Measurements from ENCODE around the gene OR11A1.

The OR11A1 gene

DNA sequence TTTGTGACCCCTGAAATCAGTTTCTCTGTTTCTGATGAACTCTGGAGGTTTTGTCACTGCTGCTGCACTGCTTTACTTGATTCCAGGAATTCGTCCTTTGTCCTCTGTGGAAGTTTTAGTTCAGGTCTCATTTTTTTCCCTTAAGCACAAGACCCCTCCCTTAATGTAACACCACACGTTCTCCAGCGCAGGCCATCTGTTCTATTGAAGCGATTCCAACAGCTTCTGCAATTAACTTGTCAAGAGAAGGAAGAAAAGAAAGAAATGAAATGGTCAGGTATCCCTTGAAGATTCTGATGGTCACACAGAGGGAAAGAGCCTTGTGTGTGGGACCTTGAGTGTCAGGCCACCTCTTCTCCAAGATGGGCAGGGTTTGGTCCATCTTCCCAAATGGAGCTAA, 38.7 kb upstream of the OR11A1 start:
- Histone ChIP-seq H3K4me3 (ENCODE audit: low read depth in 1 of 5, low read length in 5 of 5) (no peak overlapping the region), H3K9ac (ENCODE audit: low read length in 5 of 5) (no peak overlapping the region), H3K27me3 (ENCODE audit: control insufficient read depth in 5 of 5, insufficient read depth in 4 of 5, low read length in 5 of 5) (peaks cover 0 to 3% (median 0%) of the 10 kb centered on the region in 5 donors), H3K4me1 (ENCODE audit: control insufficient read depth in 5 of 5, insufficient read depth in 5 of 5, low read length in 5 of 5) (no peaks in the 10 kb centered on the region), H3K27ac (ENCODE audit: low read depth, low read length) (no peak overlapping the region), H3K9me3 (ENCODE audit: control insufficient read depth in 5 of 5, low read length in 5 of 5) (no peaks in the 10 kb centered on the region), H3K36me3 (ENCODE audit: control insufficient read depth in 5 of 5, insufficient read depth in 5 of 5, low read length in 5 of 5) (no peaks in the 10 kb centered on the region)

DNA sequence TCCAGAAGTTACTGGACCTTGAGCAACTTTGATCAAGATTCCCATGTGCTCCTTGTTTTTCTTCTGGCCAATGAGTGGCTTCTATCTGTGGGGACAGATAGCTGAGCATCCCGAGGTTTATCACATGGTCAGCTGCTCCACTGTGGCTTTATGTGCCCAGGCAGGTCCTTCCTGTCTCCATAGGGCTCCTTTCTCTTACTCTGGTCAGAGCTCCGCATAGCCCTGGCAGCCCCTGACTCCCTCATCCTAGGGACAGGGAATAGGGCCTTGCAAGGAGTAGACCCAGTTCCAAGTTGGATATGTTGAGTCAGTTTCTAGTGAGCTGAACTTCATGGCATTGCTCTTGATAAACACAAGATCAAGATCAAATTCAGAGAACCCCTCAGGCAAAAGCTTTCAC, 37.3 kb upstream of the OR11A1 start:
- Histone ChIP-seq H3K9me3 (ENCODE audit: control insufficient read depth in 5 of 5, low read length in 5 of 5) (no peaks in the 10 kb centered on the region), H3K4me1 (ENCODE audit: control insufficient read depth in 5 of 5, insufficient read depth in 5 of 5, low read length in 5 of 5) (no peaks in the 10 kb centered on the region), H3K4me3 (ENCODE audit: low read depth in 1 of 5, low read length in 5 of 5) (no peak overlapping the region), H3K9ac (ENCODE audit: low read length in 5 of 5) (no peak overlapping the region), H3K27me3 (ENCODE audit: control insufficient read depth in 5 of 5, insufficient read depth in 4 of 5, low read length in 5 of 5) (no peaks in the 10 kb centered on the region), H3K36me3 (ENCODE audit: control insufficient read depth in 5 of 5, insufficient read depth in 5 of 5, low read length in 5 of 5) (no peaks in the 10 kb centered on the region), H3K27ac (ENCODE audit: low read depth, low read length) (no peak overlapping the region)

DNA sequence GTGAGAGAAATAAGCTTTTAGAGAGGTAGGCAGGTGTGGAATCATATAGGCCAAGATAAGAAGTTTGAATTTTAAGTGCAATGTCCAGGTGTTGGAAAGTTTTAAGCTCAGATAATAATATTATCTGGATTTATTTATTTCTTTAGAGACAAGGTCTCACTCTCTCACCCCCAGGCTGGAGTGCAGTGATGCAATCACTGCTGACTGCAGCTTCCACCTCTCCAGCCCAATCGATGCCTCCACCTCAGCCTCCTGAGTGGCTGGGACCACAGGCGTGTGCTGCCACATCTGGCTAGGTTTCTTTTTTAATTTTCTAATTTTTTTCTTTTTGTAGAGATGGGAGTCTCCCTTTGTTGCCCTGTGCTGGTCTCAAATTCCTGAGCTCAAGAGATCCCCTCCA, 36.4 kb upstream of the OR11A1 start:
- H3K9ac ChIP-seq (ENCODE audit: low read length in 5 of 5), result no peak overlapping the region
- no peaks in the 10 kb centered on the region for H3K27me3 ChIP-seq (ENCODE audit: control insufficient read depth in 5 of 5, insufficient read depth in 4 of 5, low read length in 5 of 5)
- no peak overlapping the region for H3K4me3 ChIP-seq (ENCODE audit: low read depth in 1 of 5, low read length in 5 of 5)
- no peak overlapping the region for H3K27ac ChIP-seq (ENCODE audit: low read depth, low read length)
- no peaks in the 10 kb centered on the region for H3K9me3 ChIP-seq (ENCODE audit: control insufficient read depth in 5 of 5, low read length in 5 of 5)
- no peaks in the 10 kb centered on the region for H3K36me3 ChIP-seq (ENCODE audit: control insufficient read depth in 5 of 5, insufficient read depth in 5 of 5, low read length in 5 of 5)
- no peaks in the 10 kb centered on the region for H3K4me1 ChIP-seq (ENCODE audit: control insufficient read depth in 5 of 5, insufficient read depth in 5 of 5, low read length in 5 of 5)

DNA sequence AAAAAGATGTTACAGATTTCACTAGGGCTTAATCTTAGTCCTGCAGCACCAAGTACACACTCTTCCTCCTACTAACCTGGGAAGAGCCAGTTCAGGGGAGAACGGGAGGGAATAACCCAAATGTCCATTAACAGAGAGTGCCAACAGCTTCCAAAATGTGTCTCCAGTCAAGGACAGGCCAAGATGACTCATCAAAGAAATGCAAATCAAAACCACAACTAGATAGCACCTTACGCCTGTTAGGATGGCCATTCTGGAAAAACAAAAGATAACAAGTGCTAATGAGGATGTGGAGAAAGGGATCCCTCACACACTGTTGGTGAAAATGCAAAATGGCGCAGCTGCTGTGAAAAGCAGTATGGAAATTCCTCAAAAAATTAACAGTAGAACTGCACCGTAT, 34.7 kb upstream of the OR11A1 start:
- no peaks in the 10 kb centered on the region for H3K9me3 ChIP-seq (ENCODE audit: control insufficient read depth in 5 of 5, low read length in 5 of 5)
- H3K27ac ChIP-seq (ENCODE audit: low read depth, low read length), result no peak overlapping the region
- H3K9ac ChIP-seq (ENCODE audit: low read length in 5 of 5), result no peak overlapping the region
- no peaks in the 10 kb centered on the region for H3K36me3 ChIP-seq (ENCODE audit: control insufficient read depth in 5 of 5, insufficient read depth in 5 of 5, low read length in 5 of 5)
- peaks cover 0 to 2% (median 0%) of the 10 kb centered on the region in 5 donors for H3K27me3 ChIP-seq (ENCODE audit: control insufficient read depth in 5 of 5, insufficient read depth in 4 of 5, low read length in 5 of 5)
- H3K4me3 ChIP-seq (ENCODE audit: low read depth in 1 of 5, low read length in 5 of 5), result no peak overlapping the region
- H3K4me1 ChIP-seq (ENCODE audit: control insufficient read depth in 5 of 5, insufficient read depth in 5 of 5, low read length in 5 of 5), result no peaks in the 10 kb centered on the region

DNA sequence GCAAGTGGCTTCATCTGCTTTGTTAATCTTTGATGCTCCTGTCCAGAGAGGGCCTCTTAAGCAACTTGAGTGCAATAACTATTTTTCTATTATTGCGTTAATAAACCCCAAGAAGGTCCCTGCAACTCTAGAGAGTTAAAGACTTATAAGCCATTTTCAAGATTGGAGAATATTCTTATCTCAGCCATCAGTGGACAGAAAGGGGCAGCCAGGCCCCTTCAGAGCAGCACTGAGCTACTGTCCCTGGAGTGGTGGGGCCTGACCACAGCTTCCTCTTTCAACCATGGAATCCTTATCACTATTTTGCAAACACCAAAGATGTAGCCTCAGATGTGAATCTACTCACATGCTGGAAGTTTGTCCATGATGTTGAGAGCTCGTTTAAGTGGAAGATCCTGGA, 33.7 kb upstream of the OR11A1 start:
- no peaks in the 10 kb centered on the region for H3K36me3 ChIP-seq (ENCODE audit: control insufficient read depth in 5 of 5, insufficient read depth in 5 of 5, low read length in 5 of 5)
- no peaks in the 10 kb centered on the region for H3K9me3 ChIP-seq (ENCODE audit: control insufficient read depth in 5 of 5, low read length in 5 of 5)
- peaks cover 0 to 2% (median 0%) of the 10 kb centered on the region in 5 donors for H3K27me3 ChIP-seq (ENCODE audit: control insufficient read depth in 5 of 5, insufficient read depth in 4 of 5, low read length in 5 of 5)
- H3K4me3 ChIP-seq (ENCODE audit: low read depth in 1 of 5, low read length in 5 of 5), result no peak overlapping the region
- H3K4me1 ChIP-seq (ENCODE audit: control insufficient read depth in 5 of 5, insufficient read depth in 5 of 5, low read length in 5 of 5), result no peaks in the 10 kb centered on the region
- no peak overlapping the region for H3K9ac ChIP-seq (ENCODE audit: low read length in 5 of 5)
- H3K27ac ChIP-seq (ENCODE audit: low read depth, low read length), result no peak overlapping the region

DNA sequence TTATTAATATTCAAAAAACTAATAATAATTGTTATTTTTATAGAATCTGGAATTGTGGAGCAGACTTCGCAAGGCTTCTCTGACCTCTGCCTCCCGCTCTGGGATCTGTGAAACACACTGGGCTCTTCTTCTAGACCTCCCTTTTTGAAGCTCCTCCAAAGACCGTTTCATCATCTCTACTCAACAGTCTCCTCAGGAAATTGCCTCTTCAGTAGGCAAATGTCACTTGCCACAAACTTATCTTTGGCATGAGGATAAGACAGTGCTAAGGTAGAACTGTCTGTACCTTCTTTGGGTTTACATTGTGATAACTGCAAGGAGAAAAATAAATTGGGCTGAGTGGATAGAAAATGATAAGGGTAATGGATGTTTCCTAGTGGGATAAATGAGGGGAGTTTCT, 33.2 kb upstream of the OR11A1 start:
- H3K9ac ChIP-seq (ENCODE audit: low read length in 5 of 5), result no peak overlapping the region
- no peak overlapping the region for H3K4me3 ChIP-seq (ENCODE audit: low read depth in 1 of 5, low read length in 5 of 5)
- H3K9me3 ChIP-seq (ENCODE audit: control insufficient read depth in 5 of 5, low read length in 5 of 5), result no peaks in the 10 kb centered on the region
- H3K4me1 ChIP-seq (ENCODE audit: control insufficient read depth in 5 of 5, insufficient read depth in 5 of 5, low read length in 5 of 5), result no peaks in the 10 kb centered on the region
- H3K27me3 ChIP-seq (ENCODE audit: control insufficient read depth in 5 of 5, insufficient read depth in 4 of 5, low read length in 5 of 5), result peaks cover 0 to 2% (median 0%) of the 10 kb centered on the region in 5 donors
- H3K36me3 ChIP-seq (ENCODE audit: control insufficient read depth in 5 of 5, insufficient read depth in 5 of 5, low read length in 5 of 5), result no peaks in the 10 kb centered on the region
- no peak overlapping the region for H3K27ac ChIP-seq (ENCODE audit: low read depth, low read length)

DNA sequence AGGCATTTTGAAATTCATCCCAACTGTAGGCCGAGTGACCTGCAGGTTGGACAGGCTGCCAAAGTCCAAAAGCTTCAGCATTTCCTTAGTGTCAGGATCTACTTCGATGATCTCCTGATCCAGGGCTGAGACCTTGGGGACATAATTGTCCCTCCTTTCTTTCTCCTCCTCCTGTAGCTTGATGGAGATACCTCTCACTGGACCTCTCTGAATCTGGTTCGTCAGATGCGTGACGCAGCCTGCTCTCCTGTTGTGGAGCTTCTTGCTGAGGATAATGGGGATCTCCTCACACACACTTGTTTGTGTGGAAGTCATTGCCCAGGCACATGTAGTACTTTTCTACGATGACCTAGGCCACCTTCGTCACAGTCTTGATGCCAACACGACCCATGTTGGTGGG, 32.4 kb upstream of the OR11A1 start:
- H3K36me3 ChIP-seq (ENCODE audit: control insufficient read depth in 5 of 5, insufficient read depth in 5 of 5, low read length in 5 of 5), result no peaks in the 10 kb centered on the region
- peaks cover 0 to 2% (median 0%) of the 10 kb centered on the region in 5 donors for H3K27me3 ChIP-seq (ENCODE audit: control insufficient read depth in 5 of 5, insufficient read depth in 4 of 5, low read length in 5 of 5)
- H3K9ac ChIP-seq (ENCODE audit: low read length in 5 of 5), result no peak overlapping the region
- no peaks in the 10 kb centered on the region for H3K9me3 ChIP-seq (ENCODE audit: control insufficient read depth in 5 of 5, low read length in 5 of 5)
- no peaks in the 10 kb centered on the region for H3K4me1 ChIP-seq (ENCODE audit: control insufficient read depth in 5 of 5, insufficient read depth in 5 of 5, low read length in 5 of 5)
- no peak overlapping the region for H3K27ac ChIP-seq (ENCODE audit: low read depth, low read length)
- no peak overlapping the region for H3K4me3 ChIP-seq (ENCODE audit: low read depth in 1 of 5, low read length in 5 of 5)

DNA sequence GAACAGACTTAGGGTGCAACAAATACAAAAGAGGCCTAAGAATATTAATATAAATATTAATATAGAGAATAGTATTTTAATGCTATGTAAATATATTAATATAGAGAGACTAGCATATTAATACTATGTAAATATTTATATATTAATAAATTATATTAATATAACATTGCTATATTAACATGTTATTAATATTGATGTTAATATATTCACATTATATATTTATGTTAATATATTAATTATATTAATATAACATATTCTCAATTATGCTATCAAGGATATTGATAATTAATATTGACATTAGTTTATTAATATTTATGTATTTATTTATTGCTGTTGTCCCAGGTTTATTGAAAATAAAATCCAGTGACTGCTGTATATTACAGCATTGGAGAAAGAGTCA, 32.0 kb upstream of the OR11A1 start:
- Histone ChIP-seq H3K9me3 (ENCODE audit: control insufficient read depth in 5 of 5, low read length in 5 of 5) (no peaks in the 10 kb centered on the region), H3K4me3 (ENCODE audit: low read depth in 1 of 5, low read length in 5 of 5) (no peak overlapping the region), H3K36me3 (ENCODE audit: control insufficient read depth in 5 of 5, insufficient read depth in 5 of 5, low read length in 5 of 5) (no peaks in the 10 kb centered on the region), H3K9ac (ENCODE audit: low read length in 5 of 5) (no peak overlapping the region), H3K27me3 (ENCODE audit: control insufficient read depth in 5 of 5, insufficient read depth in 4 of 5, low read length in 5 of 5) (peaks cover 0 to 2% (median 0%) of the 10 kb centered on the region in 5 donors), H3K27ac (ENCODE audit: low read depth, low read length) (no peak overlapping the region), H3K4me1 (ENCODE audit: control insufficient read depth in 5 of 5, insufficient read depth in 5 of 5, low read length in 5 of 5) (no peaks in the 10 kb centered on the region)

DNA sequence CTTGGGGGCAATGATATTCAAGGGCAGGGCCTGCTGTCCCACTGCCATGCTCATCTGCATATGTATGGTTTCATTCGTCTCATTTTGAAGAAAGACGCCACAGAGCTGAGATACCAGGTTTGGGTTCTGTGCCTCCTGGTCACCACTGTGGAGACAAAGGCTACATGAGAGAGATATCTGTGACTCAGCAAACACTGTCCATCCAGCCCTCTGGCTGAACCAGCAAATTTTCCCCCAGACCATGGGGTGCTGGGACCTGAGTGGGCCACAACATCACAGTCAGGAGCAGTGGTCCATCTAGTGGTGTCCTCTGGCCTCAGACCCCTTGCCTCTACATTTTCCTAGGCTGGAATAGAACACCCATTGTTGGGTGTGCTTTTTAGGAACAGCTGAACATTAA, 30.8 kb upstream of the OR11A1 start, which contains the start of gene MAS1L:
TSS of gene MAS1L (minus strand) at position 297 of the 400 bp plus-strand sequence. CDS start at position 243, 54 bp downstream.
- Histone ChIP-seq H3K9me3 (ENCODE audit: control insufficient read depth in 5 of 5, low read length in 5 of 5) (no peaks in the 10 kb centered on the region), H3K4me1 (ENCODE audit: control insufficient read depth in 5 of 5, insufficient read depth in 5 of 5, low read length in 5 of 5) (no peaks in the 10 kb centered on the region), H3K27me3 (ENCODE audit: control insufficient read depth in 5 of 5, insufficient read depth in 4 of 5, low read length in 5 of 5) (peaks cover 0 to 2% (median 0%) of the 10 kb centered on the region in 5 donors), H3K4me3 (ENCODE audit: low read depth in 1 of 5, low read length in 5 of 5) (no peak within 1 kb of the TSS), H3K36me3 (ENCODE audit: control insufficient read depth in 5 of 5, insufficient read depth in 5 of 5, low read length in 5 of 5) (no peaks in the 10 kb centered on the region), H3K9ac (ENCODE audit: low read length in 5 of 5) (no peak within 1 kb of the TSS), H3K27ac (ENCODE audit: low read depth, low read length) (no peak within 1 kb of the TSS)

DNA sequence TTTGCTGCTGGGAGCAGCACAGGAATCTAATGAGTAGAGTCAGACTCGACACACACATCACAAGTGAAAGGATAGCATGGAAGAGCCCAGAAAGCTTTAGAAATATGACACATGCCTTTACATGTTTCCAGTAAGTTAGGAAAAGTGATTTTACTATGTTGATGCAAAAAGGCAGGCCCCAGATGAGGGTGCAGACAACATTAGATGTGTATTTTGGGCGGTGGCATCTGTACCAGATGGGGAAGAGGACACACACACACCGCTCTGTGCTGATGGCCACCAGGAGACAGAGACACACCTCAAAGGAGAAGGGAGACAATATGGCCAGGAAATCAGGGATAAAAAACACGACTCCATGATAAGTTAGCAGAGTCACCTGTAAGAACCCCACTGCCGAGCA, 30.3 kb upstream of the OR11A1 start:
- H3K27ac ChIP-seq (ENCODE audit: low read depth, low read length), result no peak overlapping the region
- no peak overlapping the region for H3K9ac ChIP-seq (ENCODE audit: low read length in 5 of 5)
- no peaks in the 10 kb centered on the region for H3K9me3 ChIP-seq (ENCODE audit: control insufficient read depth in 5 of 5, low read length in 5 of 5)
- H3K4me3 ChIP-seq (ENCODE audit: low read depth in 1 of 5, low read length in 5 of 5), result no peak overlapping the region
- H3K27me3 ChIP-seq (ENCODE audit: control insufficient read depth in 5 of 5, insufficient read depth in 4 of 5, low read length in 5 of 5), result peaks cover 0 to 2% (median 0%) of the 10 kb centered on the region in 5 donors
- H3K36me3 ChIP-seq (ENCODE audit: control insufficient read depth in 5 of 5, insufficient read depth in 5 of 5, low read length in 5 of 5), result no peaks in the 10 kb centered on the region
- no peaks in the 10 kb centered on the region for H3K4me1 ChIP-seq (ENCODE audit: control insufficient read depth in 5 of 5, insufficient read depth in 5 of 5, low read length in 5 of 5)

DNA sequence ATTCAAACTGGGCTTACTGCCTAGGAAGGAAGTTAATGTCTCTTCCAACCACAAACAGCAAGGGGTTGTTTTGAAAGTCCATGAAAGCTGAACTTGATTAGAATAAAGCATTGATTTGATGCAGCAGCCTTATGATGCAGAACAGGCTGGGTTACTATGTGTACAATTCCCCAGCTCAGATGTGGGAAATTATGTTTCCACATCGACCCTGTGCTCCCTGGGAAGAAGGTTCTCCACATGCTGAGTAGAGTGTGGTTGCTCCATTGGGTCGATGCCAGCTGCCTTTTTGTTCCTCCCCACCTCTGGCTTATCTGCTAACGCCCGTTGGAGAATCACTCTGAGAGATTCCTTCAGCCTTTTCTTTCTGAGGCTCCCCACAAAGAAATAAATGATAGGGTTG, 29.7 kb upstream of the OR11A1 start:
- Histone ChIP-seq H3K4me3 (ENCODE audit: low read depth in 1 of 5, low read length in 5 of 5) (no peak overlapping the region), H3K27ac (ENCODE audit: low read depth, low read length) (no peak overlapping the region), H3K9me3 (ENCODE audit: control insufficient read depth in 5 of 5, low read length in 5 of 5) (no peaks in the 10 kb centered on the region), H3K9ac (ENCODE audit: low read length in 5 of 5) (no peak overlapping the region), H3K27me3 (ENCODE audit: control insufficient read depth in 5 of 5, insufficient read depth in 4 of 5, low read length in 5 of 5) (peaks cover 0 to 2% (median 0%) of the 10 kb centered on the region in 5 donors), H3K4me1 (ENCODE audit: control insufficient read depth in 5 of 5, insufficient read depth in 5 of 5, low read length in 5 of 5) (no peaks in the 10 kb centered on the region), H3K36me3 (ENCODE audit: control insufficient read depth in 5 of 5, insufficient read depth in 5 of 5, low read length in 5 of 5) (no peaks in the 10 kb centered on the region)

Measured in subcutaneous abdominal adipose tissue (tissue), 5 donors.